Right lobe of liver (tissue), 4 donors: Measurements from ENCODE around the gene GRM2.

Experiments used
- CTCF ChIP-seq, 4 donors: fragments of 200-600 bp in 3 of 4; fragments of 450-650 bp in 1 of 4; IDR thresholded peaks; one replicate each; pipeline versions ENCODE4 v1.5.1 to v1.8.0; 2016 to 2022; ENCODE audit warnings: antibody characterized with exemption in 4 of 4, mild to moderate bottlenecking in 2 of 4
- POLR2A ChIP-seq: fragments of 450-650 bp; IDR thresholded peaks from one replicate; pipeline ENCODE4 v1.6.1; 2017; ENCODE audit warnings: antibody characterized with exemption, mild to moderate bottlenecking
- donor health status: DM: no; HTN: no; CAD: no.
- donor health status: DM: no; HTN: no; CAD: no.
- donor health status: DM: no; HTN: yes; CAD: no.

DNA sequence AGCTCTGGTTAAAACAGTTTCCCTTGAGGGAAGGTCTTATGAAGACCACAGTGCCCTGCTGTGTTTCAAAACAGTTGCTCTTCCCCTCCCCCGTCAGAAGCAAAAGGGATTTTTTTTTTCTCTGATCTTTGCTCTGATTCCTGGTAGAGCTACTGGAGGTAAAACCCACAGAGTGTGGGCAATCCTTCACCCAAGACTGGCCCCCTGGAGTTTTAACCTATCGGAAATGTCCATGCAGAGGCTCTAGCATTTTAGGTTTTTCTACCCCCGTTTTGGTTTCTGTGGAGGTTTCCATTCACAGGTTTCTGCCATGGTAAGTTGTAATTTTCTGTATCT, 27.7 kb downstream of the GRM2 start:
- TF ChIP-seq CTCF (IDR thresholded peaks at IDR 0.05) (no peak), POLR2A (no peak)
